DND-41 (cell line): ENCODE measurements around the gene SETBP1.

Experiments used
- ATAC-seq: fragments of 200-7000 bp; cut with Tn5 transposase; 3 replicates; pipeline ENCODE4 v1.9.1; 2021; ENCODE audit warnings: low read depth; ENCODE audit not compliant: insufficient read depth
- DNase-seq: peaks from one replicate; pipeline ENCODE4 v3.0.0-alpha.2; 2020
- H2AFZ ChIP-seq: 2 replicates; pipeline ENCODE4 v1.6.0; 2012; ENCODE audit warnings: low read depth, low read length
- H3K27ac ChIP-seq: 2 replicates; pipeline ENCODE4 v1.5.1; 2012; ENCODE audit warnings: low read length, inconsistent platforms
- H3K27me3 ChIP-seq: fragments of 200-600 bp; sonication (generic); 2 replicates; pipeline ENCODE4 v1.6.0; 2012; ENCODE audit warnings: low read length, mild to moderate bottlenecking, inconsistent platforms; ENCODE audit not compliant: insufficient read depth, poor library complexity
- H3K36me3 ChIP-seq: 2 replicates; pipeline ENCODE4 v1.5.1; 2012; ENCODE audit warnings: low read length, inconsistent platforms; ENCODE audit not compliant: insufficient read depth
- H3K4me1 ChIP-seq: 2 replicates; pipeline ENCODE4 v1.5.1; 2012; ENCODE audit warnings: mild to moderate bottlenecking, low read length; ENCODE audit not compliant: insufficient read depth
- H3K4me2 ChIP-seq: 2 replicates; pipeline ENCODE4 v1.6.0; 2012; ENCODE audit warnings: mild to moderate bottlenecking, moderate library complexity, low read length, inconsistent platforms; ENCODE audit not compliant: insufficient read depth
- H3K4me3 ChIP-seq, 2 experiments: fragments of 200-600 bp in 1 of 2; shearing (Covaris generic) in 1 of 2; 2 replicates each; pipeline ENCODE4 v1.5.1; 2012 to 2016; ENCODE audit warnings: inconsistent platforms in 2 of 2, low read length in 2 of 2, mild to moderate bottlenecking in 2 of 2, low read depth in 1 of 2, moderate library complexity in 1 of 2
- H3K79me2 ChIP-seq: 2 replicates; pipeline ENCODE4 v1.6.0; 2012; ENCODE audit warnings: low read length, inconsistent platforms; ENCODE audit not compliant: insufficient read depth
- H3K9ac ChIP-seq: 2 replicates; pipeline ENCODE4 v1.6.0; 2012; ENCODE audit warnings: low read depth, mild to moderate bottlenecking, inconsistent platforms, low read length, moderate library complexity
- H3K9me3 ChIP-seq: 2 replicates; pipeline ENCODE4 v1.5.1; 2012; ENCODE audit warnings: low read length, moderate library complexity, mild to moderate bottlenecking, inconsistent platforms; ENCODE audit not compliant: insufficient read depth, severe bottlenecking
- H4K20me1 ChIP-seq: 2 replicates; pipeline ENCODE4 v1.6.0; 2012; ENCODE audit warnings: low read length; ENCODE audit not compliant: insufficient read depth
- EZH2 ChIP-seq: IDR thresholded peaks from 3 replicates; pipeline ENCODE4 v1.6.1; 2012; ENCODE audit warnings: borderline replicate concordance, low read depth, mild to moderate bottlenecking, moderate library complexity, low read length, inconsistent platforms; ENCODE audit not compliant: severe bottlenecking
- TF ChIP-seq, protein P1 (sequence below): IDR thresholded peaks from 2 replicates; pipeline ENCODE4 v1.5.1; 2012; ENCODE audit warnings: borderline replicate concordance, low read length, moderate library complexity, mild to moderate bottlenecking; ENCODE audit not compliant: poor library complexity, severe bottlenecking; ENCODE audit errors: extremely low read depth

The SETBP1 gene

DNA sequence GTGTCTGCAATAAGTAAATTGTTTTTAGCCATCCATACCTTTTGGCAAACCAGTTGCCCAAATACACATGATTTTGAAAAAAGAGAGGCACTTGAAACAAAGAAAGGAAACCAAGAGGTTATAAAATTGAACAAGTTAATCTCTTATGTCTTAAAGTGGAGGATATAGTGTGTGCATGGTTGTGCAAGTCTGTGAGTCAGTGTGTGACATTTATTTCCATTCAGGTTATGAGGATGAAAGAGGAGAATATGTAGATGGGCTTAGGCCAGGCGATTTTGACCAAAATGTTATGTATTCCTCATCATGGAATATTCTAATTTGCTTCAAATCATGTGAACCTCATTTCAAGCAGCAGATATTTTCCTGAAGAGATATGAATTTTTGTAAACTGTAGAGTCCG, 123.3 kb downstream of the SETBP1 start:
- H4K20me1 ChIP-seq = no peaks in the 10 kb centered on the region
- no peak for DNase-seq
- H3K9ac ChIP-seq = no peak overlapping the region
- H3K9me3 ChIP-seq = no peaks in the 10 kb centered on the region
- no peak overlapping the region for H2AFZ ChIP-seq
- H3K4me2 ChIP-seq = no peak overlapping the region
- no peak for ATAC-seq
- no peak overlapping the region for H3K27ac ChIP-seq
- H3K4me3 ChIP-seq = no peak overlapping the region
- H3K36me3 ChIP-seq = no peaks in the 10 kb centered on the region
- no peaks in the 10 kb centered on the region for H3K27me3 ChIP-seq
- no peaks in the 10 kb centered on the region for H3K79me2 ChIP-seq
- TF ChIP-seq, protein P1, sequence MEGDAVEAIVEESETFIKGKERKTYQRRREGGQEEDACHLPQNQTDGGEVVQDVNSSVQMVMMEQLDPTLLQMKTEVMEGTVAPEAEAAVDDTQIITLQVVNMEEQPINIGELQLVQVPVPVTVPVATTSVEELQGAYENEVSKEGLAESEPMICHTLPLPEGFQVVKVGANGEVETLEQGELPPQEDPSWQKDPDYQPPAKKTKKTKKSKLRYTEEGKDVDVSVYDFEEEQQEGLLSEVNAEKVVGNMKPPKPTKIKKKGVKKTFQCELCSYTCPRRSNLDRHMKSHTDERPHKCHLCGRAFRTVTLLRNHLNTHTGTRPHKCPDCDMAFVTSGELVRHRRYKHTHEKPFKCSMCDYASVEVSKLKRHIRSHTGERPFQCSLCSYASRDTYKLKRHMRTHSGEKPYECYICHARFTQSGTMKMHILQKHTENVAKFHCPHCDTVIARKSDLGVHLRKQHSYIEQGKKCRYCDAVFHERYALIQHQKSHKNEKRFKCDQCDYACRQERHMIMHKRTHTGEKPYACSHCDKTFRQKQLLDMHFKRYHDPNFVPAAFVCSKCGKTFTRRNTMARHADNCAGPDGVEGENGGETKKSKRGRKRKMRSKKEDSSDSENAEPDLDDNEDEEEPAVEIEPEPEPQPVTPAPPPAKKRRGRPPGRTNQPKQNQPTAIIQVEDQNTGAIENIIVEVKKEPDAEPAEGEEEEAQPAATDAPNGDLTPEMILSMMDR = no peak
- TF ChIP-seq EZH2 = no peak
- peaks cover 2% of the 10 kb centered on the region; the same call in 1 of the 2 replicates for H3K4me1 ChIP-seq

DNA sequence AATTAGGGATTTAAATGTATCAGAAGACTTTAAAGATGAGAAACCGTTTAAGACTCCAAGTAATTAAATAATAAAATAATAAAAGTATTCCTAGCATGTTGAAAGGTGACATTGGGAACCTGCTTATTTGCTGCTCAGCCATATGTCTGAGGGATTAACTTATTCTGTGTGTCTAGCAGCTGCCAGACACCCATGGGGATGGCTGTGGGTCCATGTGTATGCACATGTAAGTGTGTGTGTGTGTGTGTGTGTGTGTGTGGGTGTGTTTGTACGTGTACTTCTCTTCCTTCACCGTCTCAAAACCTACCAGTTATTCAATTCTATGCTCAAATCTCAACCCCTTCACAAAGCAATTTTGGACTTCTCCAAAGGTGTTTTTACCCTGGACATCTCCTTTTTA, 124.5 kb downstream of the SETBP1 start:
- no peak overlapping the region for H3K9ac ChIP-seq
- no peak overlapping the region for H3K4me2 ChIP-seq
- no peaks in the 10 kb centered on the region for H4K20me1 ChIP-seq
- no peaks in the 10 kb centered on the region for H3K9me3 ChIP-seq
- H3K79me2 ChIP-seq = no peaks in the 10 kb centered on the region
- H3K4me3 ChIP-seq = no peak overlapping the region
- no peak for ATAC-seq
- H2AFZ ChIP-seq = no peak overlapping the region
- no peak overlapping the region for H3K27ac ChIP-seq
- no peaks in the 10 kb centered on the region for H3K36me3 ChIP-seq
- H3K4me1 ChIP-seq = peaks cover 2% of the 10 kb centered on the region; the same call in 1 of the 2 replicates
- no peak for TF ChIP-seq EZH2
- TF ChIP-seq, protein P1 = no peak
- DNase-seq = no peak
- H3K27me3 ChIP-seq = no peaks in the 10 kb centered on the region

DNA sequence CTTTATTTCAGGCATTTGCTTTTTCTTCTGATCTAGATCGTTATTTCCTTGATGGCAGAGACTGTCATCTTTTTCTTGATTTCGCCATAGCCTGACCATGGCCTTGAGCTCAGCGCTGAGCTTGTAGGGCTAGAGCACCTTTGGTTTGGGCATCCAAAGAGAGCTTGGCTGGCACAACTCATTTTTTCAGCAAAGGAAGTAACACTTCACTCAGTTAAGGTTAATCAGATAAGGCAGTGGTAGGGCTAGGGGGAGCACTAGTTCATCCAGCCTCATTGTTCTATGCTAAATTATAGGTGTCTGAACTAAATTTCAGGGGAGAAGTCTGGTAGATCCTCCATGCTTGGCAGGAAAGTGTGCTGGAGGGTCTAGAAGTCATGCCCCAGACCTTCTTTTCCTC, 125.0 kb downstream of the SETBP1 start:
- H4K20me1 ChIP-seq = no peaks in the 10 kb centered on the region
- no peak overlapping the region for H3K4me2 ChIP-seq
- no peak overlapping the region for H3K27ac ChIP-seq
- no peaks in the 10 kb centered on the region for H3K9me3 ChIP-seq
- H3K9ac ChIP-seq = no peak overlapping the region
- no peak overlapping the region for H2AFZ ChIP-seq
- H3K27me3 ChIP-seq = no peaks in the 10 kb centered on the region
- DNase-seq = no peak
- no peak overlapping the region for H3K4me3 ChIP-seq
- H3K36me3 ChIP-seq = no peaks in the 10 kb centered on the region
- no peak for TF ChIP-seq EZH2
- TF ChIP-seq, protein P1 = no peak
- no peaks in the 10 kb centered on the region for H3K79me2 ChIP-seq
- peak; percentile 67 for ATAC-seq
- H3K4me1 ChIP-seq = no peaks in the 10 kb centered on the region

DNA sequence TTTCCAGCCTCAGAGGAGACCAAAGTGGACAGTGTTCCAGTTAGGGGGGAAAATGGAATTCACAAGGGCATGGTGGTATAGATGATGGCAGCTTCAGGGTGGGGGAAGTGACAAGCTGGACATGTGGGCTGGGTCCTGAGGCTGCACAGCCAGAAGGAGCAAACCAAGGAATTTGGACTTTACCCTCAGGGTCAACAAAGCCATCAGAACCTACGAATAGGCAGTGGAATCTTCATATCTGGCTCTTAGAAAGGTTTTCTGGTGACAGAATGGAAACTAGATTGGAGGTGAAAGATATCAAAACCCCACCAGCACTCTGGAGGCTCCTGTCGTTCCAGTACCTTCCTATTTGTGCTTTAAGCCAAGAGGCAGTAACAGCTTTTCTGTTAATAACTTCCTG, 127.1 kb downstream of the SETBP1 start:
- no peaks in the 10 kb centered on the region for H3K79me2 ChIP-seq
- no peak overlapping the region for H3K9ac ChIP-seq
- no peaks in the 10 kb centered on the region for H3K4me1 ChIP-seq
- TF ChIP-seq, protein P1 = no peak
- no peak for TF ChIP-seq EZH2
- no peaks in the 10 kb centered on the region for H3K9me3 ChIP-seq
- ATAC-seq (no peak), DNase-seq (no peak)
- no peak overlapping the region for H3K4me2 ChIP-seq
- H2AFZ ChIP-seq = no peak overlapping the region
- no peak overlapping the region for H3K4me3 ChIP-seq
- no peaks in the 10 kb centered on the region for H3K27me3 ChIP-seq
- H3K27ac ChIP-seq = no peak overlapping the region
- H3K36me3 ChIP-seq = no peaks in the 10 kb centered on the region
- no peaks in the 10 kb centered on the region for H4K20me1 ChIP-seq
